H9 (cell line): ENCODE results near the gene NCKAP5. TPM values are rescaled to one million over a fixed set of nuclear protein-coding genes. Genes with fewer than 3 reads are reported as not detected.

Source experiments
- DNase-seq: peaks from one replicate; pipeline ENCODE4 v3.0.0-alpha.2; 2017
- H2AFZ ChIP-seq: one replicate; pipeline ENCODE4 v1.6.1; 2013; ENCODE audit warnings: mild to moderate bottlenecking, low read length, control low read depth, moderate library complexity
- H2AK5ac ChIP-seq: 2 replicates; pipeline ENCODE4 v1.6.1; 2013; ENCODE audit warnings: low read length, control low read depth, mixed read lengths; ENCODE audit not compliant: insufficient read length
- H2BK120ac ChIP-seq: one replicate; pipeline ENCODE4 v1.6.1; 2013; ENCODE audit warnings: low read depth, mild to moderate bottlenecking, low read length, control low read depth, inconsistent platforms; ENCODE audit not compliant: poor library complexity, severe bottlenecking
- H2BK12ac ChIP-seq: 2 replicates; pipeline ENCODE4 v1.6.1; 2013; ENCODE audit warnings: low read length, control low read depth, mixed read lengths, low read depth; ENCODE audit not compliant: insufficient read length
- H2BK15ac ChIP-seq: 2 replicates; pipeline ENCODE4 v1.6.1; 2013; ENCODE audit warnings: low read depth, low read length, control low read depth
- H2BK20ac ChIP-seq: one replicate; pipeline ENCODE4 v1.6.1; 2013; ENCODE audit warnings: low read depth, mild to moderate bottlenecking, low read length, control low read depth, inconsistent platforms; ENCODE audit not compliant: poor library complexity, severe bottlenecking
- H2BK5ac ChIP-seq: 2 replicates; pipeline ENCODE4 v1.6.1; 2013; ENCODE audit warnings: low read length, control low read depth, mixed read lengths; ENCODE audit not compliant: insufficient read length
- H3K14ac ChIP-seq: 2 replicates; pipeline ENCODE4 v1.6.1; 2013; ENCODE audit warnings: low read length, control low read depth; ENCODE audit not compliant: insufficient read depth
- H3K18ac ChIP-seq: 2 replicates; pipeline ENCODE4 v1.6.1; 2013; ENCODE audit warnings: low read depth, mild to moderate bottlenecking, mixed read lengths, low read length, control low read depth; ENCODE audit not compliant: insufficient read length
- H3K23ac ChIP-seq: 2 replicates; pipeline ENCODE4 v1.6.1; 2013; ENCODE audit warnings: low read length, control low read depth, mixed read lengths, low read depth; ENCODE audit not compliant: insufficient read length
- H3K23me2 ChIP-seq: 2 replicates; pipeline ENCODE4 v1.6.1; 2013; ENCODE audit warnings: low read depth, mild to moderate bottlenecking, mixed read lengths, low read length, control low read depth; ENCODE audit not compliant: insufficient read length, poor library complexity, severe bottlenecking
- H3K27ac ChIP-seq: 2 replicates; pipeline ENCODE4 v1.5.1; 2013; ENCODE audit warnings: low read length, control low read depth, mixed read lengths, low read depth; ENCODE audit not compliant: insufficient read length
- H3K27me3 ChIP-seq: 2 replicates; pipeline ENCODE4 v1.6.1; 2013; ENCODE audit warnings: low read length, control low read depth, inconsistent platforms; ENCODE audit not compliant: insufficient read depth
- H3K4ac ChIP-seq: 2 replicates; pipeline ENCODE4 v1.6.1; 2013; ENCODE audit warnings: low read depth, mild to moderate bottlenecking, control low read depth, inconsistent platforms, low read length, moderate library complexity
- H3K4me1 ChIP-seq: 2 replicates; pipeline ENCODE4 v1.6.1; 2013; ENCODE audit warnings: low read length, control low read depth, inconsistent platforms; ENCODE audit not compliant: insufficient read depth
- H3K4me2 ChIP-seq: 2 replicates; pipeline ENCODE4 v1.6.1; 2013; ENCODE audit warnings: low read length, control low read depth, mixed read lengths; ENCODE audit not compliant: insufficient read length, insufficient read depth
- H3K56ac ChIP-seq: 2 replicates; pipeline ENCODE4 v1.6.1; 2013; ENCODE audit warnings: low read depth, mild to moderate bottlenecking, mixed read lengths, low read length, control low read depth; ENCODE audit not compliant: insufficient read length
- H3K79me1 ChIP-seq: 2 replicates; pipeline ENCODE4 v1.6.1; 2013; ENCODE audit warnings: low read depth, mild to moderate bottlenecking, moderate library complexity, low read length, control low read depth, inconsistent platforms; ENCODE audit not compliant: insufficient read depth, poor library complexity, severe bottlenecking
- H3K79me2 ChIP-seq: 2 replicates; pipeline ENCODE4 v1.6.1; 2013; ENCODE audit warnings: low read length, control low read depth, inconsistent platforms; ENCODE audit not compliant: insufficient read depth
- H3K9ac ChIP-seq: 2 replicates; pipeline ENCODE4 v1.6.1; 2013; ENCODE audit warnings: low read length, control low read depth, mixed read lengths; ENCODE audit not compliant: insufficient read length; ENCODE audit errors: extremely low read depth
- H3K9me3 ChIP-seq: one replicate; pipeline ENCODE4 v1.6.1; 2013; ENCODE audit warnings: low read depth, low read length, inconsistent platforms; ENCODE audit not compliant: control insufficient read depth
- H3T11ph ChIP-seq: one replicate; pipeline ENCODE4 v1.6.1; 2013; ENCODE audit warnings: mild to moderate bottlenecking, low read length, control low read depth, inconsistent platforms
- H4K20me1 ChIP-seq: one replicate; pipeline ENCODE4 v1.6.1; 2013; ENCODE audit not compliant: control insufficient read depth, insufficient read length, insufficient read depth
- H4K5ac ChIP-seq: 2 replicates; pipeline ENCODE4 v1.6.1; 2013; ENCODE audit warnings: low read depth, mild to moderate bottlenecking, mixed read lengths, low read length, control low read depth; ENCODE audit not compliant: insufficient read length
- H4K8ac ChIP-seq: replicated peaks from 2 replicates; pipeline ENCODE4 v1.6.1; 2013; ENCODE audit warnings: low read length, control low read depth, mixed read lengths, low read depth; ENCODE audit not compliant: insufficient read length
- H4K91ac ChIP-seq: 2 replicates; pipeline ENCODE4 v1.6.1; 2013; ENCODE audit warnings: low read depth, mild to moderate bottlenecking, moderate library complexity, mixed read lengths, low read length, control low read depth; ENCODE audit not compliant: insufficient read length
- H3K27ac Mint-ChIP-seq, 3 experiments: 2 replicates in 2 of 3; 3 replicates in 1 of 3; pipeline ENCODE4 v1.8.0; 2020 to 2021; ENCODE audit warnings: mixed read lengths in 3 of 3, mild to moderate bottlenecking in 1 of 3, moderate library complexity in 1 of 3
- H3K27me3 Mint-ChIP-seq: 2 replicates; pipeline ENCODE4 v1.8.0; 2021; ENCODE audit warnings: low read depth, mild to moderate bottlenecking, moderate library complexity, mixed read lengths
- H3K36me3 Mint-ChIP-seq, 3 experiments: 2 replicates in 2 of 3; 3 replicates in 1 of 3; pipeline ENCODE4 v1.8.0; 2020 to 2021; ENCODE audit warnings: low read depth in 3 of 3, mixed read lengths in 3 of 3; ENCODE audit not compliant: insufficient read depth in 1 of 3
- H3K4me1 Mint-ChIP-seq, 2 experiments: 2 replicates each; pipeline ENCODE4 v1.8.0; 2020; ENCODE audit warnings: mixed read lengths in 2 of 2
- H3K4me3 Mint-ChIP-seq, 2 experiments: 2 replicates in 1 of 2; 3 replicates in 1 of 2; pipeline ENCODE4 v1.8.0; 2020 to 2021; ENCODE audit warnings: mild to moderate bottlenecking in 2 of 2, mixed read lengths in 2 of 2, moderate library complexity in 1 of 2
- H3K9me3 Mint-ChIP-seq, 2 experiments: 2 replicates in 1 of 2; 3 replicates in 1 of 2; pipeline ENCODE4 v1.8.0; 2020; ENCODE audit warnings: mild to moderate bottlenecking in 2 of 2, mixed read lengths in 2 of 2, moderate library complexity in 1 of 2
- CTCF ChIP-seq: fragments of 200-600 bp; sonication (generic); conservative IDR thresholded peaks from 3 replicates; pipeline ENCODE4 v1.8.0; 2021; ENCODE audit warnings: antibody characterized with exemption, mild to moderate bottlenecking
- WGBS: extraction: QIAGEN DNeasy Blood & Tissue Kit; methylation state at CpG from one replicate; pipeline ENCODE4 v1.1.7; 2013; ENCODE audit warnings: missing lambda C conversion rate, low lambda C conversion rate, mixed read lengths; ENCODE audit not compliant: insufficient read length; ENCODE audit errors: extremely low coverage; 5-methylcytosine and 5-hydroxymethylcytosine counted together
- total RNA-seq: library from RNA; stranded (reverse); gene quantifications from 2 replicates; pipeline ENCODE4 v1.2.1, GENCODE V29; 2021

Gene NCKAP5
- total RNA-seq, 1 experiment from 2014 or later, result 0.26 TPM

- no CpG with 5 or more reads among the region's 5 CpGs for WGBS
- H2BK120ac ChIP-seq, result no peak overlapping the region
- no peak overlapping the region for H2BK5ac ChIP-seq
- peaks cover 4% of the 10 kb centered on the region; the same call in 1 of the 2 replicates for H3K4me1 ChIP-seq
- no peak overlapping the region for H3K18ac ChIP-seq
- H3K27me3 ChIP-seq, result peaks cover 36% of the 10 kb centered on the region; the same call in 1 of the 2 replicates
- no peak overlapping the region for H2BK20ac ChIP-seq
- H3K14ac ChIP-seq, result no peak overlapping the region
- H3T11ph ChIP-seq, result no peak overlapping the region
- H2BK15ac ChIP-seq, result no peak overlapping the region
- H2AK5ac ChIP-seq, result no peak overlapping the region
- no peak for TF ChIP-seq CTCF
- H4K5ac ChIP-seq, result no peak overlapping the region
- no peak overlapping the region for H4K8ac ChIP-seq
- Mint-ChIP-seq H3K4me1 (peaks cover 14 to 16% of the 10 kb centered on the region in 2 experiments), H3K9me3 (no peaks in the 10 kb centered on the region; a peak in 1 of 5 replicates), H3K36me3 (no peaks in the 10 kb centered on the region), H3K4me3 (no peak overlapping the region; a peak in 1 of 5 replicates), H3K27me3 (peaks cover 70% of the 10 kb centered on the region), H3K27ac (no peak overlapping the region; a peak in 1 of 7 replicates)
- no peaks in the 10 kb centered on the region for H3K79me1 ChIP-seq
- no peak for DNase-seq
- no peak overlapping the region for H3K56ac ChIP-seq
- H3K27ac ChIP-seq, result no peak overlapping the region
- no peaks in the 10 kb centered on the region for H3K23me2 ChIP-seq
- no peaks in the 10 kb centered on the region for H3K79me2 ChIP-seq
- H3K23ac ChIP-seq, result no peak overlapping the region
- no peak overlapping the region for H3K9ac ChIP-seq
- no peak overlapping the region for H2BK12ac ChIP-seq
- H2AFZ ChIP-seq, result no peak overlapping the region
- no peaks in the 10 kb centered on the region for H3K9me3 ChIP-seq
- no peak overlapping the region for H3K4me2 ChIP-seq
- H4K91ac ChIP-seq, result no peak overlapping the region
- no peak overlapping the region for H3K4ac ChIP-seq
- H4K20me1 ChIP-seq, result no peaks in the 10 kb centered on the region
These were observed 44.9 kb downstream of the NCKAP5 start for GRCh38 chr2:133523406-133523805.
